ENCODE results near the gene ILF2. TPM values are rescaled to one million over a fixed set of nuclear protein-coding genes. Genes with fewer than 3 reads are reported as not detected.

Gene ILF2
- total RNA-seq, 1 experiment from 2014 or later: 309 TPM

GRCh38 chr1:153627715-153628626, 42.8 kb downstream of the ILF2 start, which contains the start of gene S100A1:
Gene S100A1 (plus strand): TSS chr1:153628434. CDS start chr1:153630522, 2,088 bp downstream.
- no peak for DNase-seq (ENCODE audit: low read depth)

- DNase-seq (ENCODE audit: low read depth): peak; percentile 96
Observed at GRCh38 chr1:153626904-153627714, 43.7 kb downstream of the ILF2 start, which contains the start of gene S100A13. Gene S100A13 (minus strand): TSS chr1:153627505. CDS start chr1:153626472, 1,033 bp downstream.

GRCh38 chr1:153626477-153626903, 44.3 kb downstream of the ILF2 start:
- no peak for DNase-seq (ENCODE audit: low read depth)

GRCh38 chr1:153624965-153625611, 45.7 kb downstream of the ILF2 start:
- no peak for DNase-seq (ENCODE audit: low read depth)

- DNase-seq (ENCODE audit: low read depth): no peak
Observed at GRCh38 chr1:153623101-153623500, 47.7 kb downstream of the ILF2 start.

GRCh38 chr1:153619171-153619570, 51.6 kb downstream of the ILF2 start:
- no peak for DNase-seq (ENCODE audit: low read depth)

- no peak for DNase-seq (ENCODE audit: low read depth)
Observed at GRCh38 chr1:153617663-153618062, 53.1 kb downstream of the ILF2 start.

GRCh38 chr1:153616917-153617311, 53.9 kb downstream of the ILF2 start:
- DNase-seq (ENCODE audit: low read depth): no peak

- DNase-seq (ENCODE audit: low read depth): no peak
Observed at GRCh38 chr1:153616144-153616916, 54.5 kb downstream of the ILF2 start, which contains the start of gene S100A14. Gene S100A14 (minus strand): TSS chr1:153616325. CDS start chr1:153615858, 467 bp downstream.

GRCh38 chr1:153615406-153615805, 55.4 kb downstream of the ILF2 start:
- no peak for DNase-seq (ENCODE audit: low read depth)

GRCh38 chr1:153614906-153615305, 55.9 kb downstream of the ILF2 start:
- no peak for DNase-seq (ENCODE audit: low read depth)

GRCh38 chr1:153614189-153614900, 56.4 kb downstream of the ILF2 start:
- DNase-seq (ENCODE audit: low read depth): no peak

GRCh38 chr1:153613406-153613805, 57.4 kb downstream of the ILF2 start:
- DNase-seq (ENCODE audit: low read depth): no peak

- peak; percentile 65 for DNase-seq (ENCODE audit: low read depth)
Observed at GRCh38 chr1:153612755-153613331, 58.0 kb downstream of the ILF2 start, which contains the start of gene S100A16. Gene S100A16 (minus strand): TSS chr1:153613137. CDS start chr1:153608151, 4,986 bp downstream.

GRCh38 chr1:153612111-153612754, 58.6 kb downstream of the ILF2 start:
- no peak for DNase-seq (ENCODE audit: low read depth)
